LNCAP (cell line): ENCODE data around the gene SMARCE1.

Source experiments
- TF ChIP-seq, protein P1 (sequence below): fragments of 450-650 bp; IDR thresholded peaks from 2 replicates; pipeline ENCODE4 v1.5.1; 2017; ENCODE audit warnings: mild to moderate bottlenecking

Gene SMARCE1

GRCh38 chr17:40608061-40608581 lies 39.5 kb downstream of the SMARCE1 start:
- TF ChIP-seq, protein P1, sequence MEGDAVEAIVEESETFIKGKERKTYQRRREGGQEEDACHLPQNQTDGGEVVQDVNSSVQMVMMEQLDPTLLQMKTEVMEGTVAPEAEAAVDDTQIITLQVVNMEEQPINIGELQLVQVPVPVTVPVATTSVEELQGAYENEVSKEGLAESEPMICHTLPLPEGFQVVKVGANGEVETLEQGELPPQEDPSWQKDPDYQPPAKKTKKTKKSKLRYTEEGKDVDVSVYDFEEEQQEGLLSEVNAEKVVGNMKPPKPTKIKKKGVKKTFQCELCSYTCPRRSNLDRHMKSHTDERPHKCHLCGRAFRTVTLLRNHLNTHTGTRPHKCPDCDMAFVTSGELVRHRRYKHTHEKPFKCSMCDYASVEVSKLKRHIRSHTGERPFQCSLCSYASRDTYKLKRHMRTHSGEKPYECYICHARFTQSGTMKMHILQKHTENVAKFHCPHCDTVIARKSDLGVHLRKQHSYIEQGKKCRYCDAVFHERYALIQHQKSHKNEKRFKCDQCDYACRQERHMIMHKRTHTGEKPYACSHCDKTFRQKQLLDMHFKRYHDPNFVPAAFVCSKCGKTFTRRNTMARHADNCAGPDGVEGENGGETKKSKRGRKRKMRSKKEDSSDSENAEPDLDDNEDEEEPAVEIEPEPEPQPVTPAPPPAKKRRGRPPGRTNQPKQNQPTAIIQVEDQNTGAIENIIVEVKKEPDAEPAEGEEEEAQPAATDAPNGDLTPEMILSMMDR: no peak

DNA sequence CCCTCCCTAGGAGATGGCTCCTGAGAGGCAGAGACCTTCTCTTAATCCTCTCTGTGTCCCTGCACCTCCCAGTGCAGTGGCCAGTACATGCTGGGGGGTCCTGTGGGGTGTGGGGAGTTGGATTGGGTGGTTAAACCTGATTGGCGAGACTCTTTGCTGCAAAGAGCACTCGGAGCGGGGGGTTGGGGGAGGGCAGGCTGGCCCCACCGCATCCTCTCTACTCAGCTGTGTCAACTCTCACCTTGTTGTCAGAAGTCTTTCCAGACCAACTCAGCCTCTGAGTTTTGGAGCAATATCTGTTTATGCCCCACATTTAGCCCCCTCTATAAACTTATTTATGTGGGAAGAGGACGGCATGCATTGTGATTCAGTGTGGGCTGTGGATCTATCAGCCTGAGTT lies 40.0 kb downstream of the SMARCE1 start:
- TF ChIP-seq, protein P1: no peak

- TF ChIP-seq, protein P1: no peak
Measured at GRCh38 chr17:40606548-40607353, 40.9 kb downstream of the SMARCE1 start.

- TF ChIP-seq, protein P1: no peak
Measured at GRCh38 chr17:40605306-40605705, 42.3 kb downstream of the SMARCE1 start.

DNA sequence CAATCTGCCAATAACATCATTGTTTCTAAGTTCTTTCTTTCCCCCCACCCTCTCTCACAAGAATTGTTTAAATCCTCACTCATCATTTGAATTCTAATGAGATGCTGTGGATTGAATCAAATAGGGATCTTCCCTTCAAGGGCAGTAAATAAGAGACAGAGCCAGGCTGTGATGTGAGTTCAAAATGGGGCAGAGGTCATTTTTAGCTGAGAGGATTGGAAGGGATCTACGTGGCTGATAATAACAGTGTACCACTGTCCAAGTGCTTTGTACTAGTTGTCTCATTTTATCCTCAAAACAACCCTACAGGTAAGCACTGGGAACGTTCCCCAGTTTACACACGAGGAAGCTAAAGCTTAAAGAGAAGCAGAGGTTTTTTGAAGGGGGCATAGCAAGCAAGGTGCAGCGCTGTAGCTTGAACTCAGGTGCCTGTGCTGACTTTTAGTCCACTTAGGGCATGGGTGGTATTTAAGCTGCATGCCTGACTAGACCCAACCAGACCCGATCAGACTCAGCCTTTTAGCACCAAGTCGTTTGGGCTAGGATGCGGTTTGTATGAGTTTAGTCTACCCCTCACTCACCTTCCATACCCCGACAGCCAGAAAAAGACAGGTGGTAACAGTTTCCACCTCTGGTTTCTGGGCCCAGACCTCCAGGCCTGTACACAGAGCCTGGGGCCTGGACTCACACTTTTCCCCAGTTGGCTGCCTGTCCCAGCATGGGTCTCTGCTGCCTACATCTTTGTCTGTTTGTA lies 43.1 kb downstream of the SMARCE1 start:
- TF ChIP-seq, protein P1: no peak

GRCh38 chr17:40602445-40603443 lies 44.9 kb downstream of the SMARCE1 start:
- TF ChIP-seq, protein P1: no peak
